SK-N-SH treated with all-trans-retinoic acid at 6 μM for 48 hours (cell line): ENCODE results near the gene AHRR.

Experiments used
- ARNTL ChIP-seq: fragments of 450-650 bp; formaldehyde crosslinking; IDR thresholded peaks from 2 replicates; pipeline ENCODE4 v1.5.0; 2020; ENCODE audit warnings: low read depth, mild to moderate bottlenecking, moderate library complexity, borderline replicate concordance
- BACH2 ChIP-seq: fragments of 250-450 bp; sonication (Bioruptor Pico); IDR thresholded peaks from 2 replicates; pipeline ENCODE4 v1.9.0; 2021; ENCODE audit warnings: mild to moderate bottlenecking, borderline replicate concordance
- CREB5 ChIP-seq: fragments of 250-450 bp; sonication (Bioruptor Pico); IDR thresholded peaks from 2 replicates; pipeline ENCODE4 v1.5.1; 2020; ENCODE audit warnings: low read depth, mild to moderate bottlenecking, moderate library complexity
- ESRRG ChIP-seq: fragments of 250-450 bp; sonication (Bioruptor Pico); IDR thresholded peaks from 2 replicates; pipeline ENCODE4 v1.6.1; 2021; ENCODE audit warnings: mild to moderate bottlenecking
- ISL1 ChIP-seq: fragments of 250-450 bp; sonication (Bioruptor Pico); IDR thresholded peaks from 2 replicates; pipeline ENCODE4 v2.1.2; 2022; ENCODE audit warnings: mild to moderate bottlenecking, moderate library complexity
- OSR1 ChIP-seq: fragments of 250-450 bp; sonication (Bioruptor Pico); IDR thresholded peaks from 2 replicates; pipeline ENCODE4 v1.8.0; 2022; ENCODE audit warnings: moderate library complexity, mild to moderate bottlenecking, inconsistent platforms
- PPARA ChIP-seq: fragments of 250-450 bp; sonication (Bioruptor Pico); IDR thresholded peaks from 2 replicates; pipeline ENCODE4 v1.5.0; 2020; ENCODE audit warnings: mild to moderate bottlenecking, borderline replicate concordance
- RARB ChIP-seq: fragments of 250-450 bp; sonication (Bioruptor Pico); IDR thresholded peaks from 2 replicates; pipeline ENCODE4 v1.8.0; 2021; ENCODE audit warnings: mild to moderate bottlenecking, moderate library complexity
- TCF4 ChIP-seq: fragments of 250-450 bp; sonication (Bioruptor Pico); IDR thresholded peaks from 2 replicates; pipeline ENCODE4 v1.8.0; 2021; ENCODE audit warnings: mild to moderate bottlenecking, moderate library complexity, borderline replicate concordance
- TSHZ2 ChIP-seq: fragments of 250-450 bp; sonication (Bioruptor Pico); IDR thresholded peaks from 2 replicates; pipeline ENCODE4 v1.5.0; 2020; ENCODE audit warnings: mild to moderate bottlenecking, moderate library complexity
- ZFP3 ChIP-seq: fragments of 250-450 bp; sonication (Bioruptor Pico); IDR thresholded peaks from 2 replicates; pipeline ENCODE4 v1.5.0; 2020; ENCODE audit warnings: mild to moderate bottlenecking, moderate library complexity
- ZFP30 ChIP-seq: fragments of 450-650 bp; formaldehyde crosslinking; IDR thresholded peaks from 2 replicates; pipeline ENCODE4 v1.5.0; 2022; ENCODE audit warnings: mild to moderate bottlenecking, moderate library complexity
- ZNF8 ChIP-seq: fragments of 450-650 bp; formaldehyde crosslinking; IDR thresholded peaks from 2 replicates; pipeline ENCODE4 v1.5.0; 2020; ENCODE audit warnings: mild to moderate bottlenecking, moderate library complexity
- TF ChIP-seq, protein P1 (sequence below): fragments of 250-450 bp; sonication (Bioruptor Pico); IDR thresholded peaks from 2 replicates; pipeline ENCODE4 v1.8.0; 2020; ENCODE audit warnings: mild to moderate bottlenecking, moderate library complexity, borderline replicate concordance

DNA sequence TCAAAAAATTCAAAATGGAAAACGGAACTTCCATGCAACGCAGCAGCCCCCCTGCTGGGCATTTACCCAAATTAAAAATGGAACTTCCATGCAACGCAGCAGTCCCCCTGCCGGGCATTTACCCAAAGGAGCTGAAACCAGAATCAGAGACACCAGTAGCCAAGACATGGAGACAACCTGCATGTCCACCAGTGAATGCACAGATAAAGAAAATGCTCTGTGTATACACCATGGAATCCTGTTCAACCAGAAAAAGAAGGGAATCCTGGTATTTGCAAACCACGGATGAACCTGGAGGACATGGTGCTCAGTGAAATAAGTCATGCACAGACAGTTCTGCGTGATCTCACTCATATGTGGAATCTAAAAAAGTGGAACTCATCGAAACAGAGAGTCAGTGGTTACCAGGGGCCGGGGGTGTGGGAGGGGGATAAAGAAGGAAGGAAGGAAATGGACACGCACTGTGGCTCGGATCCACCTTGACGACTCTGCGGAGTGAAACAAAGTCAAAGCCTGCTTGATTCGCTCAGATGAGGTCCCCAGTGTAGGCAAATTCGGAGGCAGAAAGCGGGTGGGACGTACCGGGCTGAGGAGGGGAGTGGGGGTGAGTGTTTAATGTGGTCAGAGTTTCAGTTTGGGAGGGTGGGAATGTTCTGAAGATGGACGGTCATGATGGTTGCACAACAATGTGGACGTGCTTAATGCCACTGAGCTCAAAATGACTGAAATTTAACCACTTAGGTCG lies 81.3 kb downstream of the AHRR start:
- TF ChIP-seq PPARA (CRISPR knock-in tag) (no peak), ZFP30 (CRISPR knock-in tag) (no peak), ISL1 (CRISPR knock-in tag) (no peak), ARNTL (CRISPR knock-in tag) (no peak), TCF4 (CRISPR knock-in tag) (no peak), CREB5 (CRISPR knock-in tag) (no peak), BACH2 (CRISPR knock-in tag) (no peak), TSHZ2 (no peak), ZFP3 (CRISPR knock-in tag) (no peak), OSR1 (no peak), ESRRG (CRISPR knock-in tag) (no peak), RARB (no peak), ZNF8 (CRISPR knock-in tag) (no peak)
- TF ChIP-seq, protein P1, sequence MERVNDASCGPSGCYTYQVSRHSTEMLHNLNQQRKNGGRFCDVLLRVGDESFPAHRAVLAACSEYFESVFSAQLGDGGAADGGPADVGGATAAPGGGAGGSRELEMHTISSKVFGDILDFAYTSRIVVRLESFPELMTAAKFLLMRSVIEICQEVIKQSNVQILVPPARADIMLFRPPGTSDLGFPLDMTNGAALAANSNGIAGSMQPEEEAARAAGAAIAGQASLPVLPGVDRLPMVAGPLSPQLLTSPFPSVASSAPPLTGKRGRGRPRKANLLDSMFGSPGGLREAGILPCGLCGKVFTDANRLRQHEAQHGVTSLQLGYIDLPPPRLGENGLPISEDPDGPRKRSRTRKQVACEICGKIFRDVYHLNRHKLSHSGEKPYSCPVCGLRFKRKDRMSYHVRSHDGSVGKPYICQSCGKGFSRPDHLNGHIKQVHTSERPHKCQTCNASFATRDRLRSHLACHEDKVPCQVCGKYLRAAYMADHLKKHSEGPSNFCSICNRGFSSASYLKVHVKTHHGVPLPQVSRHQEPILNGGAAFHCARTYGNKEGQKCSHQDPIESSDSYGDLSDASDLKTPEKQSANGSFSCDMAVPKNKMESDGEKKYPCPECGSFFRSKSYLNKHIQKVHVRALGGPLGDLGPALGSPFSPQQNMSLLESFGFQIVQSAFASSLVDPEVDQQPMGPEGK: no peak
